GM21528 (cell line): ENCODE measurements around the gene SAT2.
"Not testable (repeated sequence)": the region's sequence is repeated elsewhere in the genome, so short reads cannot be mapped to it uniquely, and the experiment has no call there.

Source experiments
- ATAC-seq: cut with Tn5 transposase; IDR thresholded peaks from one replicate; pipeline ENCODE4 v1.9.1; 2021; ENCODE audit warnings: mild to moderate bottlenecking, moderate library complexity; ENCODE audit not compliant: unreplicated experiment, low FRiP score

Gene SAT2

DNA sequence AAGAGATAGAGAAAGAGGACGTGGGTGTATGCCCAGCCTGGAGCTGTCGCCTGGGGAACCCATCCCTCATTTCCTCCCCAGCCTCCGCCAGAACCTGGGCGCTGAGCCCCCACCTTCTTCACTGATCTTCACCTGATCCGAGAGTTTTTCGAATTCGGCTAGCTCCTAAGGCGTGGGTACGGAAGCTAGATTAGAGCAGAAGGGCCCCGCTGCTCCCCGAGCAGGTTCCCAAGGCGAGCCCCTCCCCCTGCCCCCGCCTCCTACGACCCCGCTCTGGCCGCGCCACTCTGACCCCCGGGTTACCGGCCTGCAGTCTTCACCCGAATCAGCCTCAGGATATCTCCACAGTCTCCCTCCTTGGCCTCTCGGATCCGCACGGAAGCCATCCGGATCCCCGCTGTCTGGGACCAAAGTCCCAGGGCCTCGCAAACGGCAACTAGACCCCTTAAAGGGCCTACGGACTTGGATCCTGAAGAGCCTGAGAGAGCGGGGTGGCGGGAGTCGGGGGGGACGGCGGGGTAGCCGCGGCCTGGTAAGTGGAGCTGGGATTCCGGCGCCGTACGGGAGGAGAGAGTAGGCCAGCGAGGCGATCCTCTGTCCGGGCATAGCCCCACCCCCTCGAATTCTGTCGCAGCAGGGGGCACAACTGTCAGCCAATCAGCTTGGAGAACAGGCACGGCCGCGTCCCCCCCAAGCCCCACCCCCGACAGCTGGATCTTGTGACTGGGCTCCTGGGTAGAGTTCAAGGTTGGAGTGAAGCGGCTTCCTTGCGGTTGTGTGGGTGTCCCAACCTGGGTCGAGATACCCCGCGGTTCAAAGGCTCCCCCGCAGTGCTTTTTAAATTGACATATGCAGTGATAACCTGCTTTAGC, at the start of gene SAT2:
SAT2 (minus strand) TSS at position 572 of the 872 bp plus-strand sequence; CDS start at position 386, 186 bp downstream.
- peak; percentile 79 for ATAC-seq

DNA sequence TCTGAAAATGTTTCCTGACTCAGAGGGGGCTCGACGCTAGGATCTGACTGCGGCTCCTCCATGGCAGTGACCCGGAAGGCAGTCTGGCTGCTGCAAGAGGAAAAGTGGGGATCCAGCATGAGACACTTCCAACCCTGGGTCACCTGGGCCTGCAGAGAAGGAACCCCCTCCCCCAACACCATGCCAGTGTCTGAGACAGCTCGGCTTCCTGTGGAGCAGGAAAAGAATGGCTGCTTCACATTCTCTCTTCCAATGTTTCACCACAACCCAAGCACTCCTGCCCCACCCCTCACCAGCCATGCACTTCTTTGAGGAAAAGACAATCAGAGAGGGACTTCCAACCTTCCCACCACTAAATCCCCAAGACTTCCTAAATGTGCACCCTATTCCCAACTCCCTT, 48.9 kb upstream of the SAT2 start:
- no peak for ATAC-seq

DNA sequence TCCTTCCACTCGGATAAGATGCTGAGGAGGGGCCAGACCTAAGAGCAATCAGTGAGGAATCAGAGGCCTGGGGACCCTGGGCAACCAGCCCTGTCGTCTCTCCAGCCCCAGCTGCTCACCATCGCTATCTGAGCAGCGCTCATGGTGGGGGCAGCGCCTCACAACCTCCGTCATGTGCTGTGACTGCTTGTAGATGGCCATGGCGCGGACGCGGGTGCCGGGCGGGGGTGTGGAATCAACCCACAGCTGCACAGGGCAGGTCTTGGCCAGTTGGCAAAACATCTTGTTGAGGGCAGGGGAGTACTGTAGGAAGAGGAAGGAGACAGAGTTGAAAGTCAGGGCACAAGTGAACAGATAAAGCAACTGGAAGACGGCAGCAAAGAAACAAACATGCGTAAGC, 47.3 kb upstream of the SAT2 start:
- ATAC-seq = no peak

DNA sequence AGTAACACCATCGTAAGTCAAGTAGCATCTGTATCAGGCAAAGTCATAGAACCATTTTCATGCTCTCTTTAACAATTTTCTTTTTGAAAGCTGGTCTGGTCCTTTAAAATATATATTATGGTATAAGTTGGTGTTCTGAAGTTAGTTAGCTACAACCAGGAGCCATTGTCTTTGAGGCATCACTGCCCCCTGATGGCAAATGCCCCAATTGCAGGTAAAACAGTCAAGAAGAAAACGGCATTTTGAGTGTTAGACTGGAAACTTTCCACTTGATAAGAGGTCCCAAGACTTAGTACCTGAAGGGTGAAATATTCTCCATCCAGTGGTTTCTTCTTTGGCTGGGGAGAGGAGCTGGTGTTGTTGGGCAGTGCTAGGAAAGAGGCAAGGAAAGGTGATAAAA, 45.6 kb upstream of the SAT2 start:
- no peak for ATAC-seq

DNA sequence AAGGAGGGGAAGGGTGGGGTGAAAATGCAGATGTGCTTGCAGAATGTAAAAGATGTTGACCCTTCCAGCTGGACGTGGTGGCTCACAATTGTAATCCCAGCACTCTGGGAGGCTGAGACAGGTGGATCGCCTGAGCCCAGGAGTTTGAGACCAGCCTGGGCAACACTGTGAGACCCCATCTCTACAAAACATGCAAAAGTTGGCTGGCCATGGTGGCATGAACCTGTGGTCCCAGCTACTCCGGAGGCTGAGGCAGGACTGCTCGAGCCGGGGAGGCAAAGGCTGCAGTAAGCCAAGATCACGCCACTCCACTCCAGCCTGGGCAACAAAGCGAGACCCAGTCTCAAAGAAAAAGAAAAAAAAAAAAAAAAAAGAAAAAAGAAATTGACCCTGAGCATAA, 40.9 kb upstream of the SAT2 start:
- ATAC-seq = no peak

DNA sequence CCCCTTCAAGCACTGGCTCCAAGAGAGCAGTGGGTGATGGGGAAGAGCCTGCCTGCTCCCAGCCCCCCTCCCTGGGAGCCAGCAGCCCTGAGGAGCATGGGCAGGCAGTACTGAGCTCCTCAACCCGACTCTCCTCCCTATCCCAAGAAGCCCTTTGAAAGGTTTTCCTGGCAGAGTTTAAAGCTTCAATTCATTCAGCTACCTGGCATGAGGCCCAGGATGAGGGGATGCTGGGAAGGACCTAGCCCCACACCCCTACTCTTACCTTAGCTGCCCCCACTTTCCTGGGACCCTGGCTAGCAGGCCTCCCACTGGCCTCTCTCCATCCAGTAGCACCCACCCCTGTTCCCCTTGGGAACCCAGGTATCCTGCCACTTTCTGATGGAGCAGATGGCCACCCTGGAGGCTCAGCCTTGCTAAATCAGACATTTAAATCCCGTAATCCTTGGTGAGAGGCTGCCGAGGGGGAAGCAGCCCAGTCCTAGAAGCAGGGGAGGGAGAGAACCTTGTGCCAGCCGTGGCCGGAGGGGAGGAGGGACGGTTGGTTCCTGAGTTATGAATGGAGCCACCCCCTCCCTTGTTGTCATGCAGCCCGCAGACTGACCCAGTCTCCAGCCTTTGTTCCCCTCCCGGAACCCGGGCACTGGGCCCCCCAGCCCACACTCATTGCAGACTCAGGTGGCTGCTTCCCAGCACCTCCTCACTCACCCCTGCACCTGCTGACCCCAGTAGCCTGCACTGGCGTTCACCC, 40.2 kb upstream of the SAT2 start:
- no peak for ATAC-seq

DNA sequence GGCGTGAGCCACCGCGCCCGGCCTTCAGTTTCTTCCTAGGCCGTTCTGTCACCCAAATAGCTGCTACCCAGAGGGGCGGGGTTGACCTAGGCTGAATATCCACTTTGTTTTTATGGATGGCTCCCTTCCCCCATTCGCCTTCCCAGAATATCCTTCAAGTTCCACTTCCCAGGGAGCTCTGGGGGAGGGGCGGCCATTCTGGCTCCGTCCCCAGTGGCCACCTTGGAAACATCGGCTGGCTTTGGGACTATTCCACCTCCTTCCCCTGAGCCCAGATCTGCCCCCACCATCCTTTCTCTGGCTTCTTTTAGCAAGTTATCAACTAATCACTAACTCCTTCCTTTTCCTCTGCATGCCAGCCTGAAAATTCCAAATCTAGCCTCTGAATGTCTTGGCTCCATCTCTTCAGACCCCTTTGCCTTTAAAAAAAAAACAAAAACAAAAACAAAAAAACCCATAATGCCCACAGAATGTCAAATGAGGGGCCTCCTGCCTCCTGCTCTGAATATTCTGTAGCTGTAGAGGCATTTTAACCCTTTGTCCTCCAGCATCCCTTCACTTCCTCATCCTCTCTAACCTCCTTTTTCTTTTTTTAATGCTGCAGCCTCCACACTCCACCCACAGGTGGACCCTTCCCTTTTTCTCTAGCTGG, 29.5 kb upstream of the SAT2 start:
- ATAC-seq = no peak

DNA sequence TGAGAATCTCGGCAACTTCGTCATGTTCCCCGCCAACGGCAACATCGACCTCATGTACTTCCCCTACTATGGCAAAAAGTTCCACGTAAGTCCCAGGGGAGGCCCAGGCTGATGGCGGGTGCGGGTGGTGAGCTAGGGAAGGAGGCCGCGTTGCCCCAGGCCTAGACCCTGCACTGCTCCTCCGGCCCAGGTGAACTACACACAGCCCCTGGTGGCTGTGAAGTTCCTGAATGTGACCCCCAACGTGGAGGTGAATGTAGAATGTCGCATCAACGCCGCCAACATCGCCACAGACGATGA, 27.9 kb upstream of the SAT2 start:
- ATAC-seq = no peak

DNA sequence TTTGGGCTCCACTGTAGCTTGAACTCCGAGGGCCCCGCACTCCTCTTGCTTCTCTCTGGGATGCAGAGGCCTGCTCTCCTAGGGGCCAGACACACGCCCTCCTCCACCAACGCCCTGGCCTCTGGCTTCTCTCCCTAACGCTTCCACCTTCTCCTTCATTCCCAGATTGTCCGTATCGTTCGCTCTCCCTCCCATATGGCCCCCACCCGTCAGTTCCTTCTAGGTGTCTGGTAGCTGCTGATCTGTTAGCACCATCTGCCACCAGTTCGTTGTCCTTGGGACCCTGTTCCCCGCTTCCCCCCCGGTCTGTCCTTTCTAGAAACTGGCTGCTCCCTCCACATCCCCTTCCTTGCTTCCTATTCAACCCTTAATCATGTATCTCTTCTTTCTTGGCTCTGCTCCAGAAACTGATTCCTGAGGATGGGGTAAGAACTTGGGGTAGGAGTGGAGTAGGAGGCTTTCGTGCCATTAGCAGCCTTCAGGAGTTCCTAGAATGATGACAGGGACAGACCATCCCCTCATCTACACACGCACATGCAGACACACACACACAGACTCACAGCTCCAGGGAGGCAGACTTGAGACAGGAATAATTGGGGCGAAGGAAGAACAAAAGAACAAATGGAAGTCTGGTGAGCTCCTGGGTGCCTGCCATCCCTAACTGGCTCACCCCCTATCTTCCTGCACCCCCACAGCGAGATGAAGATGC, 27.4 kb upstream of the SAT2 start:
- ATAC-seq = no peak

DNA sequence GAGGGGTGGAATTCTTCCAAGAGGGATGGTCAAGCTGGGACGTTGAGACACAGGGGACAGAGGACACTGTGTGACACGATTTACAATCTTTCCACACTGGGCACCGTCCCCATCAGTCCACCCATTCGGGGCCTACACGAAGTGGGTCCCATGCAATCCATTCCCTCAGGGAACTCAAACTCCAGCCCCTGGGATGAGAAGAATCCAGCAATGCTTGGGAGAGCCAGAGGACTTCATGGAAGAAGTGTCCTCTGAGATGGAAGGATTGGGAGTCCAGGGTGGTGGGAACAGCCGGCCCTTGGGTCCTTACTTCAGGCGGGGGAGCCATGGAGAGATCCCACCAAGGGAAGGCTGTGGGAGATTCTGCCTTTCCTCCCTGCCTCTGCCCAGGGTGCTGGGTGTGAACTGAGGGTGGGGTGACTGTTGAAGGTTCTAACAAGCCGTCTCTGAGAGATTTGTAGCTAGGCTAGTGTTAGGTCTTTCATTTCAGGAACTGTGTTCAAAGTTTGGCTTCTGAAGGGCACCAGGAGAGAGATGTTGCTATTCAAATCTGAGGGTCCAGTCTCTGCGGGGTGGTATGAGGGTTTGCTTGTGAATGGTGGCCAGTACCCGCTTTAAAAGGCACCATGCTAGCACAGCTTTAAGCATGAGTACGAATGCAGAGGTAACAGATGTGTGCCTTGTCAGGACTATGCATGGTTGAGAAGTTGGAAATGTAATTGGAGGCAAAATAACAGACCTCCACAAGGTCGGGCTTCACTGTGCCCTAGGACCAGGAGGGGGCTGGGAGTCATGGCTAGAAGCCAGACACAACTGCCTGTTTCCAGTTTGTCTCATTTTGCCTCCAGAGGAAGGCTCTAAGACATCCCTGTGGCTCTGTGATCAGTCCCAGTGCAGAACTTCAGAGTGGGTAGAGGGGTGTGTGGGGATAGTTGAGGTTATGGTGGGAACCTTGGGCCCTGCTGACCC, 25.1 kb upstream of the SAT2 start:
- ATAC-seq = no peak

DNA sequence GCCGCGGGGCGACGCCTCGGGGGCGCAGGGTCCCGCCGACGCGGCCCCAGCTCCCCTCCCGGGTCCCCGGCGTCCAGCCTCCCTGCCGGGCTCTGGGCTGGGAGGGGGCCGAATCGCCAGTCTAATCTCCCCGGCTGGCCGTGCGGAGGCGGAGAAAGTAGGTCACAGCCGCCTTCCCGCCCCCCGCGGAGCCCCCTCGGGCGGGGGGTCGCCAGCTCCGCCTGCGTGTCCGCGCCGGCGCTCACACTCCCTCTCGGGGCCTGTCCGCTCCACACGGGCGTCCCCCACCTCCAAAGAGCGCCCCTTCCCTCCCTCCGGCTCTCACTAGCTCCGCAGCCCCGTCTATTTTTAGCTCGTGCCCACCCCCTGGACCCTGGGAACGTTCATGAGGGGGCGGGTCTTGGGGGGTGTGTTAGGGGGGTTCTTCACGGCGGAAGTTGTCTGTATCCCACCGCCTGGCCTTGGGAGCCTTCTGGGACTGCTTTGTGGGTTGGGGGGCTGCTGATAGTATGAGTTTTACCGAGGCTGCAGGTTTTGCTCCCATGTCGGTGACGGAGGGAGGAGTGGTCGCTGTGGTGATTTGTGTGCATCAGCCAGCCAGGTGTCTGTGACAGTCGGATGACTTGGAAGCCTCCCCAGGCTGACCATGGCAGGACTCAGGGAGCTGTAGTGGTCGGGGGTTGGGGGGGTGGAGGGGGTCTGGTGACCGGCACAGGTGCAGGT, 24.2 kb upstream of the SAT2 start:
- no peak for ATAC-seq

DNA sequence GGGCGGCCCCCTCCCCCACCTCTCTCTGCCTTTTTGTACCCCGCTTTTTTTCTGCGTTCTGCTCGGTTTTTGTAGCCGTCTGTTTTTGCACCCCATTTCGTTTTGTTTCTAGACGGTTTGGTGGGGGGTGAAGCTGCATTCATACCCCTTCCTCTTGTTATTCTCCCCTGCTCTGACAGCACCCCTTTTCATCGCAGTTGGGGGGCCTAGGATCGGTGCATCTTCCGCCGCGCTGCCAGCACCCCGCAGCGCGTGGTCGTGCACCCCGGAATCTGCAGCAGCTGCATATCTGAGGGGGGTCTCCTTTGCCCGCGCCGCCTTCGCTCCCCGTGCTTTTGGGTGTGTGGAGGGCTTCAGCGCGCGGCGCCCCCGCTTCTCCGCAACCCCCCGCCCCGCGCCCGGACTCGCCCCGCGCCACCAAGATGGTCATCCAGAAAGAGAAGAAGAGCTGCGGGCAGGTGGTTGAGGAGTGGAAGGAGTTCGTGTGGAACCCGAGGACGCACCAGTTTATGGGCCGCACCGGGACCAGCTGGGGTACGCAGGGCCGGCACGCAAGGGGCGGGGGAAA, 23.6 kb upstream of the SAT2 start:
- no peak for ATAC-seq

DNA sequence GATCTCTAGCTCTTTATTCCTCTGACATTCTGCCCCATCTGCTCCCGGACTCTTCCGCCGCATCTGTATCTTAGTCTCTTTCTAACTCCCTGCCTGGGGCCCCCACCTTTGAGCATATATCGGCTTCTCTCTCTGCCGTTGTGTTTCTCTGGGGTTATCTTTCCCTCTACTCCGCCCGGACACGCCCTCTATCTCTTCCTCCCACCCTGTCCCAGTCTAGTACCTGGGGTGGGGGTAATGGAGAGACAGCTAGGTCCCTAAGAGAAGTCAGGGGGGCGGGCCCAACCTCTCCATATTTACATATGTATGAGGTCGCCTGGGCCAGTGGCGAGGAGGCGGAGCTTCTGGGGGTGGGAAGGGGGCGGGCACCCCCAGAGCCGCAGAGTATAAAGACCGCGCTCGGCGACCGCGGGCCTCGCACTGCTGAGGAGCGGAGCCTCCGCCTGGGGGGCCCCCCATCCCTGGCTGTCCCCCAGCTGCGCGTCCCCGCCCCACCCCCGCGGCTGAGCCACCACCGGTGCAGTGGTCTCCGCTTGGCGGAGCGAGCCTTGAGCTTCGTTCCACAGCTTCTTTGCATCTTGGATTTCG, 23.0 kb upstream of the SAT2 start, which contains the start of gene ATP1B2:
ATP1B2 (plus strand) TSS at position 418 of the 588 bp plus-strand sequence. CDS start 593 bp downstream, outside the sequence.
- no peak for ATAC-seq

DNA sequence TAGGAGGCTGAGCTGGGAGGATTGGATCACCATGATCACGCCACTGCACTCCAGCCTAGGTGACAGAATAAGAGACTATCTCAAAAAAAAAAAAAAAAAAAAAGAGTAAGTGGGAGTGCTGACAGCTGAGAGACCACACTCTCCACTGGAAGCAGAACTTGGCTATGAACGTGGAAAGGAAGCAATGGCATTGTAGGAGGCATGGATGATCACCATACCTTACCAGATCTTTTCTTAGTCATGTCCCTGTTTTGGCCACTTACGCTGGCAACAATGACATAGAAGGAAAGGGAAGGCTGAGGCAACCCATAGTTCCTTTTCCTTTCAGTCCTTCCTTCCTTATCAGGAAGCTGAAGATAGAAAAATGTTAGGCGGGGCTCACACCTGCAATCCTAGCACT, 19.4 kb upstream of the SAT2 start:
- no peak for ATAC-seq

DNA sequence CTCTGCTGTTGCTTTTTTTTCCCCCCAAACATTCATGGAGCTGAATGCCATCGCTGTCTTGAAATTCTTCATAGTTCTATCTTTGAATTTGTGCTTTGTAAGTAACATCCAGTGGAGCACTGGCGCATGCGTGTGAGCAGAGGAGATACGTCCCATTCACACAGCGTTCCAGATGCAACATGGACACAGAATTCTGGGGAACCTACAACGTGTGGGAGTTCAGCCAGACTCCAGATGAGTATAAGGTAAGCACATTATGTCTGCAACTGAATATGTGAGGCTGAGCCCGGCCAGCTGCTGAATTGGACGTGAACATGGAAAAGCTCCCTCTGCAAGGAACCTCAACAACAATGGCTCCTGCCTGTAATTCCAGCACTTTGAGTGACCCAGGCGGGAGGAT, 18.8 kb upstream of the SAT2 start:
- no peak for ATAC-seq

DNA sequence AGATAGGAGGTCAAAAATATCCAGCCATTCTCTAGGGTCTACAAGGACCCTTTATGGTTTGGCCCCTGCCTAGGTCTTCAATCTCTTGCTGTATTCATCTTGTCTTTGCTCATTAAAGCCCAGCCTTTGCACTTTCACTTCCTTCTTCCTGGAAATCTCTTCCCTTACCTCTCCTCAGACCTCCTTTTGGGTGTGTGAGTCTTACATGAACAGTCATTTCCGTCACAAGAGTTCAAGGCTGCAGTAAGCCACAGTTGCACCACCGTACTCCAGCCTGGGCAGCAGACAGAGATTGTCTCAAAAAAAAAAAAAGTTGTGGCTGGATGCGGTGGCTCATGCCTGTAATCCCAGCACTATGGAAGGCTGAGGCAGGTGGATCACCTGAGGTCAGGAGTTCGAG, 17.2 kb upstream of the SAT2 start:
- no peak for ATAC-seq

DNA sequence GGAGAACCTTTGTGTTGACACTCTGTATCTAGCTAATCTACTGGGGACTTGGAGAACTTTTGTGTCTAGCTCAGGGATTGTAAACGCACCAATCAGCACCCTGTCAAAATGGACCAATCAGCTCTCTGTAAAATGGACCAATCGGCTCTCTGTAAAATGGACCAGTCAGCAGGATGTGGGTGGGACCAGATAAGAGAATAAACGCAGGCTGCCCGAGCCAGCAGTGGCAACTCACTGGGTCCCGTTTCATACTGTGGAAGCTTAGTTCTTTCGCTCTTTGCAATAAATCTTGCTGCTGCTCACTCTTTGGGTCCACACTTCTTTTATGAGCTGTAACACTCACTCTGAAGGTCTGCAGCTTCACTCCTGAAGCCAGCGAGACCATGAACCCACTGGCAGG, 14.0 kb upstream of the SAT2 start:
- not testable (repeated sequence) for ATAC-seq

DNA sequence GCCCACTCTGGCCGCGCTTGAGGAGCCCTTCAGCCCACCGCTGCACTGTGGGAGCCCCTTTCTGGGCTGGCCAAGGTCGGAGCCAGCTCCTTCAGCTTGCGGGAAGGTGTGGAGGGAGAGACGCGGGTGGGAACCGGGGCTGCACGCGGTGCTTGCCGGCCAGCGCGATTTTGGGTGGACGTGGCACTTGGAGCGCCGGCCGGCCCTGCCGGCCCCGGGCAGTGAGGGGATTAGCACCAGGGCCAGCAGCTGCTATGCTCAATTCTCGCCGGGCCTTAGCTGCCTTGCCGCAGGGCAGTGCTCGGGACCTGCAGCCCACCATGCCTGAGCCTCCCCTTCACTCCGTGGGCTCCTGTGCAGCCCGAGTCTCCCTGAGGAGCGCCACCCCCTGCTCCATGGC, 13.2 kb upstream of the SAT2 start:
- ATAC-seq = no peak
